ENCODE data around the gene DSTN.

- TF ChIP-seq CTCF (IDR thresholded peaks at IDR 0.05): no peak
- no peak for TF ChIP-seq POLR2A (IDR thresholded peaks at IDR 0.05)
- no peak for TF ChIP-seq EP300 (IDR thresholded peaks at IDR 0.05)
- TF ChIP-seq POLR2AphosphoS5 (IDR thresholded peaks at IDR 0.05): no peak
Measured at GRCh38 chr20:17595856-17596255, 26.0 kb downstream of the DSTN start.

All from stomach (tissue), 4 donors.